MM.1S (cell line): ENCODE data around the gene PDE4B.

Experiments
- DNase-seq: peaks from one replicate; pipeline ENCODE4 v3.0.0-alpha.2; 2015
- H2AFZ ChIP-seq: fragments of 300-600 bp; sonication (generic); 2 replicates; pipeline ENCODE4 v1.6.0; 2016; ENCODE audit warnings: antibody characterized with exemption, low read length
- H3F3A ChIP-seq: fragments of 300-600 bp; sonication (generic); 2 replicates; pipeline ENCODE4 v1.6.1; 2016; ENCODE audit warnings: mild to moderate bottlenecking, antibody characterized with exemption, low read length, moderate library complexity, mixed read lengths; ENCODE audit not compliant: insufficient read depth
- H3K27ac ChIP-seq: fragments of 300-600 bp; sonication (generic); 2 replicates; pipeline ENCODE4 v1.5.1; 2016; ENCODE audit warnings: mild to moderate bottlenecking, low read length
- H3K27me3 ChIP-seq: fragments of 300-600 bp; sonication (generic); replicated peaks from 2 replicates; pipeline ENCODE4 v1.6.0; 2016; ENCODE audit warnings: low read length; ENCODE audit not compliant: insufficient read depth
- H3K36me3 ChIP-seq: fragments of 300-600 bp; sonication (generic); replicated peaks from 2 replicates; pipeline ENCODE4 v1.6.1; 2016; ENCODE audit warnings: mild to moderate bottlenecking, low read length, mixed read lengths; ENCODE audit not compliant: insufficient read depth
- H3K4me1 ChIP-seq: fragments of 300-600 bp; sonication (generic); 2 replicates; pipeline ENCODE4 v1.6.1; 2016; ENCODE audit warnings: low read length, mixed read lengths
- H3K4me2 ChIP-seq: fragments of 300-600 bp; sonication (generic); 2 replicates; pipeline ENCODE4 v1.6.0; 2016; ENCODE audit warnings: low read depth, low read length
- H3K4me3 ChIP-seq: fragments of 300-600 bp; sonication (generic); 2 replicates; pipeline ENCODE4 v1.5.1; 2016; ENCODE audit warnings: low read length, mixed read lengths
- H3K79me2 ChIP-seq: fragments of 300-600 bp; sonication (generic); 2 replicates; pipeline ENCODE4 v1.6.1; 2016; ENCODE audit warnings: mixed run types, low read length, mixed read lengths
- H3K9ac ChIP-seq: fragments of 300-600 bp; sonication (generic); 2 replicates; pipeline ENCODE4 v1.6.1; 2016; ENCODE audit warnings: low read length, mixed read lengths
- H3K9me2 ChIP-seq: fragments of 300-600 bp; sonication (generic); replicated peaks from 2 replicates; pipeline ENCODE4 v1.6.1; 2016; ENCODE audit warnings: mild to moderate bottlenecking, low read length, mixed read lengths; ENCODE audit not compliant: insufficient read depth
- H3K9me3 ChIP-seq: fragments of 300-600 bp; sonication (generic); replicated peaks from 2 replicates; pipeline ENCODE4 v1.6.1; 2016; ENCODE audit warnings: mild to moderate bottlenecking, low read length, mixed read lengths; ENCODE audit not compliant: insufficient read depth
- H4K20me1 ChIP-seq: fragments of 300-600 bp; sonication (generic); 2 replicates; pipeline ENCODE4 v1.6.1; 2016; ENCODE audit warnings: mild to moderate bottlenecking, low read length, moderate library complexity, mixed read lengths; ENCODE audit not compliant: insufficient read depth
- CTCF ChIP-seq: fragments of 300-600 bp; sonication (generic); IDR thresholded peaks from 2 replicates; pipeline ENCODE4 v1.5.1; 2016; ENCODE audit warnings: antibody characterized with exemption, low read length, mixed read lengths
- EZH2 ChIP-seq: fragments of 300-600 bp; sonication (generic); optimal IDR thresholded peaks from 2 replicates; pipeline ENCODE3; 2017; ENCODE audit warnings: low read depth, mild to moderate bottlenecking, antibody characterized with exemption, low read length, mixed read lengths
- EZH2phosphoT487 ChIP-seq: fragments of 300-600 bp; sonication (generic); IDR thresholded peaks from 2 replicates; pipeline ENCODE4 v1.6.1; 2018; ENCODE audit warnings: antibody characterized with exemption, low read length

PDE4B gene

GRCh38 chr1:66220477-66220876 is 427.8 kb downstream of the PDE4B start:
- H3K27ac ChIP-seq: no peak overlapping the region
- no peaks in the 10 kb centered on the region for H3K27me3 ChIP-seq
- TF ChIP-seq EZH2phosphoT487: no peak
- TF ChIP-seq CTCF: no peak
- TF ChIP-seq EZH2: no peak
- no peak for DNase-seq
- H3K9ac ChIP-seq: no peak overlapping the region
- H3K9me2 ChIP-seq: no peaks in the 10 kb centered on the region
- H3K4me2 ChIP-seq: no peak overlapping the region
- H3F3A ChIP-seq: no peaks in the 10 kb centered on the region
- no peaks in the 10 kb centered on the region for H3K36me3 ChIP-seq
- no peaks in the 10 kb centered on the region for H3K79me2 ChIP-seq
- H3K9me3 ChIP-seq: no peaks in the 10 kb centered on the region
- no peak overlapping the region for H3K4me3 ChIP-seq
- peaks cover 3% of the 10 kb centered on the region for H3K4me1 ChIP-seq
- no peaks in the 10 kb centered on the region for H4K20me1 ChIP-seq
- no peak overlapping the region for H2AFZ ChIP-seq

- H3K36me3 ChIP-seq: no peaks in the 10 kb centered on the region
- H4K20me1 ChIP-seq: no peaks in the 10 kb centered on the region
- no peak for TF ChIP-seq CTCF
- TF ChIP-seq EZH2phosphoT487: no peak
- TF ChIP-seq EZH2: no peak
- no peaks in the 10 kb centered on the region for H3K9me2 ChIP-seq
- H2AFZ ChIP-seq: no peak overlapping the region
- no peak overlapping the region for H3K9ac ChIP-seq
- no peaks in the 10 kb centered on the region for H3K4me1 ChIP-seq
- no peak for DNase-seq
- H3F3A ChIP-seq: no peaks in the 10 kb centered on the region
- no peak overlapping the region for H3K27ac ChIP-seq
- H3K4me3 ChIP-seq: no peak overlapping the region
- H3K4me2 ChIP-seq: no peak overlapping the region
- no peaks in the 10 kb centered on the region for H3K79me2 ChIP-seq
- H3K9me3 ChIP-seq: no peaks in the 10 kb centered on the region
- no peaks in the 10 kb centered on the region for H3K27me3 ChIP-seq
These were observed 431.0 kb downstream of the PDE4B start for GRCh38 chr1:66223681-66224080.

- Histone ChIP-seq H3K4me1 (no peaks in the 10 kb centered on the region), H3K9me3 (no peaks in the 10 kb centered on the region), H3K27ac (no peak overlapping the region), H3F3A (no peaks in the 10 kb centered on the region), H3K36me3 (no peaks in the 10 kb centered on the region), H3K27me3 (no peaks in the 10 kb centered on the region), H3K4me3 (no peak overlapping the region), H3K4me2 (no peak overlapping the region), H3K79me2 (no peaks in the 10 kb centered on the region), H4K20me1 (no peaks in the 10 kb centered on the region), H3K9me2 (no peaks in the 10 kb centered on the region), H2AFZ (no peak overlapping the region), H3K9ac (no peak overlapping the region)
- DNase-seq: no peak
- TF ChIP-seq EZH2phosphoT487 (no peak), EZH2 (no peak)
These were observed 434.3 kb downstream of the PDE4B start for GRCh38 chr1:66226985-66227384.

GRCh38 chr1:66227966-66228365 is 435.3 kb downstream of the PDE4B start:
- Histone ChIP-seq H3K36me3 (no peaks in the 10 kb centered on the region), H3K4me1 (no peaks in the 10 kb centered on the region), H3K4me3 (no peak overlapping the region), H3K79me2 (no peaks in the 10 kb centered on the region), H2AFZ (no peak overlapping the region), H4K20me1 (no peaks in the 10 kb centered on the region), H3K9ac (no peak overlapping the region), H3K4me2 (no peak overlapping the region), H3F3A (no peaks in the 10 kb centered on the region), H3K9me2 (no peaks in the 10 kb centered on the region; the same call in 1 of the 2 replicates), H3K27me3 (no peaks in the 10 kb centered on the region), H3K27ac (no peak overlapping the region), H3K9me3 (no peaks in the 10 kb centered on the region)
- TF ChIP-seq EZH2phosphoT487: no peak
- DNase-seq: no peak
